Neural cell (in vitro differentiated cells): Measurements from ENCODE around the gene RSPO4.

Experiments used
- CTCF ChIP-seq: fragments of 450-650 bp; IDR thresholded peaks from 2 replicates; pipeline ENCODE4 v1.5.1; 2014; ENCODE audit warnings: antibody characterized with exemption, mild to moderate bottlenecking, moderate library complexity; ENCODE audit not compliant: poor library complexity, severe bottlenecking
- SMC3 ChIP-seq: fragments of 450-650 bp; conservative IDR thresholded peaks from 2 replicates; pipeline ENCODE4 v1.6.1; 2014; ENCODE audit warnings: antibody characterized with exemption, mild to moderate bottlenecking, moderate library complexity; ENCODE audit not compliant: poor library complexity
- TAF1 ChIP-seq: IDR thresholded peaks from 2 replicates; pipeline ENCODE4 v1.6.1; 2012; ENCODE audit warnings: low read depth

- TF ChIP-seq CTCF = no peak
- TF ChIP-seq SMC3 = no peak
- TF ChIP-seq TAF1 = no peak
Observed at GRCh38 chr20:987677-988076, 14.4 kb downstream of the RSPO4 start.
